ENCODE data around the gene APOL6.

Gene APOL6

GRCh38 chr22:35634015-35634414 lies 14.2 kb upstream of the APOL6 start:
- no peak overlapping the region for H3K4me3 ChIP-seq (ENCODE audit: low read depth, low read length)

GRCh38 chr22:35634943-35635540 lies 13.2 kb upstream of the APOL6 start:
- no peaks in the 10 kb centered on the region for H3K4me1 ChIP-seq
- no peaks in the 10 kb centered on the region for H3K27me3 ChIP-seq (ENCODE audit: control insufficient read depth, insufficient read depth, low read length)
- no peak for TF ChIP-seq CTCF (IDR thresholded peaks at IDR 0.05)
- no peak overlapping the region for H3K27ac ChIP-seq
- no peak overlapping the region for H3K4me2 ChIP-seq (ENCODE audit: low read length)
- H3K9me3 ChIP-seq (ENCODE audit: control insufficient read depth, low read length) = no peaks in the 10 kb centered on the region
- no peak overlapping the region for H2AFZ ChIP-seq
- no peak overlapping the region for H3K9ac ChIP-seq
- no peaks in the 10 kb centered on the region for H3K79me2 ChIP-seq
- H3K4me3 ChIP-seq (ENCODE audit: low read depth, low read length) = no peak overlapping the region
- H3K36me3 ChIP-seq (ENCODE audit: control insufficient read depth, insufficient read depth, low read length) = no peaks in the 10 kb centered on the region

More at GRCh38 chr22:35634015-35634414, 14.2 kb upstream of the APOL6 start:
- H3K27ac ChIP-seq = no peak overlapping the region
- H3K9me3 ChIP-seq (ENCODE audit: control insufficient read depth, low read length) = no peaks in the 10 kb centered on the region
- no peaks in the 10 kb centered on the region for H3K36me3 ChIP-seq (ENCODE audit: control insufficient read depth, insufficient read depth, low read length)
- H3K4me1 ChIP-seq = no peaks in the 10 kb centered on the region
- no peak overlapping the region for H3K4me2 ChIP-seq (ENCODE audit: low read length)
- TF ChIP-seq CTCF (IDR thresholded peaks at IDR 0.05) = no peak
- H2AFZ ChIP-seq = no peak overlapping the region
- H3K27me3 ChIP-seq (ENCODE audit: control insufficient read depth, insufficient read depth, low read length) = no peaks in the 10 kb centered on the region
- no peaks in the 10 kb centered on the region for H3K79me2 ChIP-seq
- H3K9ac ChIP-seq = no peak overlapping the region

- Histone ChIP-seq H3K4me2 (ENCODE audit: low read length) (no peak overlapping the region), H3K79me2 (no peaks in the 10 kb centered on the region), H3K27ac (no peak overlapping the region), H3K9me3 (ENCODE audit: control insufficient read depth, low read length) (no peaks in the 10 kb centered on the region), H2AFZ (no peak overlapping the region), H3K36me3 (ENCODE audit: control insufficient read depth, insufficient read depth, low read length) (no peaks in the 10 kb centered on the region), H3K9ac (no peak overlapping the region), H3K27me3 (ENCODE audit: control insufficient read depth, insufficient read depth, low read length) (no peaks in the 10 kb centered on the region), H3K4me3 (ENCODE audit: low read depth, low read length) (no peak overlapping the region), H3K4me1 (no peaks in the 10 kb centered on the region)
- no peak for TF ChIP-seq CTCF (IDR thresholded peaks at IDR 0.05)
Observed at GRCh38 chr22:35637254-35637653, 11.0 kb upstream of the APOL6 start.

- Histone ChIP-seq H3K4me3 (ENCODE audit: low read depth, low read length) (no peak overlapping the region), H3K9ac (no peak overlapping the region)
Observed at GRCh38 chr22:35638001-35638400, 10.2 kb upstream of the APOL6 start.

More at GRCh38 chr22:35638001-35638400, 10.2 kb upstream of the APOL6 start:
- Histone ChIP-seq H3K9me3 (ENCODE audit: control insufficient read depth, low read length) (no peaks in the 10 kb centered on the region), H3K27ac (peak overlapping the region; percentile 49), H3K4me2 (ENCODE audit: low read length) (no peak overlapping the region), H3K79me2 (no peaks in the 10 kb centered on the region), H3K36me3 (ENCODE audit: control insufficient read depth, insufficient read depth, low read length) (no peaks in the 10 kb centered on the region), H2AFZ (no peak overlapping the region), H3K4me1 (no peaks in the 10 kb centered on the region), H3K27me3 (ENCODE audit: control insufficient read depth, insufficient read depth, low read length) (no peaks in the 10 kb centered on the region)
- TF ChIP-seq CTCF (IDR thresholded peaks at IDR 0.05) = no peak

Data from parathyroid adenoma (tissue), 2 donors.